ENCODE data around the gene ARL5C. TPM values are rescaled to one million over a fixed set of nuclear protein-coding genes. Genes with fewer than 3 reads are reported as not detected.

Gene ARL5C
- total RNA-seq, 1 experiment from 2014 or later, result not detected

GRCh38 chr17:39166437-39167335 lies 725 bp upstream of the ARL5C start:
- no peak overlapping the region for H3K23ac ChIP-seq (ENCODE audit: insufficient read length, low read depth, low read length)
- H3K27ac ChIP-seq (ENCODE audit: insufficient read length, low read depth, low read length), result no peak overlapping the region
- Mint-ChIP-seq H3K4me3 (peak overlapping the region; percentile 27 to 82; a peak in 4 of 5 replicates), H3K4me1 (peaks cover 25 to 26% of the 10 kb centered on the region in 2 experiments), H3K9me3 (peaks cover 4 to 8% of the 10 kb centered on the region in 2 experiments), H3K27me3 (ENCODE audit: low read depth) (peaks cover 40% of the 10 kb centered on the region), H3K27ac (no peak overlapping the region), H3K36me3 (ENCODE audit: insufficient read depth in 1 of 3, low read depth in 3 of 3) (peaks cover 3 to 8% (median 7%) of the 10 kb centered on the region in 3 experiments; a peak in 5 of 7 replicates)
- no peaks in the 10 kb centered on the region for H4K20me1 ChIP-seq (ENCODE audit: control insufficient read depth, insufficient read depth, insufficient read length)
- no peak for DNase-seq
- no peaks in the 10 kb centered on the region for H3K4me1 ChIP-seq (ENCODE audit: insufficient read depth, low read length)
- no peak overlapping the region for H2BK5ac ChIP-seq (ENCODE audit: insufficient read length, low read length)
- H2BK20ac ChIP-seq (ENCODE audit: low read depth, low read length, poor library complexity, severe bottlenecking), result no peak overlapping the region
- no peak overlapping the region for H3T11ph ChIP-seq (ENCODE audit: low read length)
- no peak overlapping the region for H3K9ac ChIP-seq (ENCODE audit: extremely low read depth, insufficient read length, low read length)
- H3K9me3 ChIP-seq (ENCODE audit: control insufficient read depth, low read depth, low read length), result no peaks in the 10 kb centered on the region
- no peak overlapping the region for H4K5ac ChIP-seq (ENCODE audit: insufficient read length, low read depth, low read length)
- H3K4ac ChIP-seq (ENCODE audit: low read depth, low read length), result no peak overlapping the region
- no peaks in the 10 kb centered on the region for H3K79me1 ChIP-seq (ENCODE audit: insufficient read depth, low read depth, low read length, poor library complexity, severe bottlenecking)
- no peaks in the 10 kb centered on the region for H3K79me2 ChIP-seq (ENCODE audit: insufficient read depth, low read length)
- H3K4me2 ChIP-seq (ENCODE audit: insufficient read depth, insufficient read length, low read length), result no peak overlapping the region
- H2BK15ac ChIP-seq (ENCODE audit: low read depth, low read length), result no peak overlapping the region
- no peak overlapping the region for H3K18ac ChIP-seq (ENCODE audit: insufficient read length, low read depth, low read length)
- no peak overlapping the region for H3K56ac ChIP-seq (ENCODE audit: insufficient read length, low read depth, low read length)
- no peak overlapping the region for H3K14ac ChIP-seq (ENCODE audit: insufficient read depth, low read length)
- no peak overlapping the region for H2AK5ac ChIP-seq (ENCODE audit: insufficient read length, low read length)
- H4K8ac ChIP-seq (replicated peaks; ENCODE audit: insufficient read length, low read depth, low read length), result no peak overlapping the region
- H4K91ac ChIP-seq (ENCODE audit: insufficient read length, low read depth, low read length), result no peak overlapping the region
- TF ChIP-seq CTCF (conservative IDR thresholded peaks at IDR 0.05), result no peak
- H3K27me3 ChIP-seq (ENCODE audit: insufficient read depth, low read length), result peaks cover 10% of the 10 kb centered on the region; the same call in 1 of the 2 replicates
- H2AFZ ChIP-seq (ENCODE audit: low read length), result no peak overlapping the region
- H2BK120ac ChIP-seq (ENCODE audit: low read depth, low read length, poor library complexity, severe bottlenecking), result no peak overlapping the region
- WGBS (ENCODE audit: extremely low coverage, insufficient read length, low lambda C conversion rate), result no CpG with 5 or more reads among the region's 7 CpGs
- peaks cover 9% of the 10 kb centered on the region for H3K23me2 ChIP-seq (ENCODE audit: insufficient read length, low read depth, low read length, poor library complexity, severe bottlenecking)
- no peak overlapping the region for H2BK12ac ChIP-seq (ENCODE audit: insufficient read length, low read depth, low read length)
